SK-N-MC (cell line): ENCODE results near the gene CDX2.

Source experiments
- DNase-seq: peaks from one replicate; pipeline ENCODE4 v3.0.0-alpha.2; 2011; ENCODE audit warnings: low read depth, low spot score
- H3K27ac ChIP-seq: fragments of 200-600 bp; sonication (generic); 2 replicates; pipeline ENCODE4 v1.5.1; 2016; ENCODE audit warnings: mixed run types
- H3K36me3 ChIP-seq: fragments of 200-600 bp; sonication (generic); 2 replicates; pipeline ENCODE4 v1.6.1; 2017; ENCODE audit warnings: antibody characterized with exemption, low read length, mixed read lengths; ENCODE audit not compliant: insufficient read depth
- H3K4me3 ChIP-seq: fragments of 200-600 bp; sonication (generic); 2 replicates; pipeline ENCODE4 v1.5.1; 2016
- H3K9ac ChIP-seq: fragments of 200-600 bp; sonication (generic); 2 replicates; pipeline ENCODE4 v1.8.0; 2017; ENCODE audit warnings: mixed run types, mixed read lengths; ENCODE audit not compliant: insufficient read length
- H3K9me3 ChIP-seq: fragments of 200-600 bp; sonication (generic); 2 replicates; pipeline ENCODE4 v1.6.1; 2017; ENCODE audit warnings: low read depth, mild to moderate bottlenecking, antibody characterized with exemption, low read length, moderate library complexity, mixed read lengths
- EZH2 ChIP-seq: fragments of 200-600 bp; sonication (generic); IDR thresholded peaks from one replicate; pipeline ENCODE4 v1.6.1; 2017; ENCODE audit warnings: antibody characterized with exemption
- FOXP2 ChIP-seq: optimal IDR thresholded peaks from 2 replicates; pipeline ENCODE3; 2011; ENCODE audit warnings: mild to moderate bottlenecking, moderate library complexity; ENCODE audit not compliant: insufficient read depth; ENCODE audit errors: extremely low read length, control extremely low read depth
- POLR2AphosphoS5 ChIP-seq: IDR thresholded peaks from 2 replicates; pipeline ENCODE4 v1.6.1; 2012; ENCODE audit warnings: mild to moderate bottlenecking, low read depth, low read length, borderline replicate concordance

Gene CDX2

DNA sequence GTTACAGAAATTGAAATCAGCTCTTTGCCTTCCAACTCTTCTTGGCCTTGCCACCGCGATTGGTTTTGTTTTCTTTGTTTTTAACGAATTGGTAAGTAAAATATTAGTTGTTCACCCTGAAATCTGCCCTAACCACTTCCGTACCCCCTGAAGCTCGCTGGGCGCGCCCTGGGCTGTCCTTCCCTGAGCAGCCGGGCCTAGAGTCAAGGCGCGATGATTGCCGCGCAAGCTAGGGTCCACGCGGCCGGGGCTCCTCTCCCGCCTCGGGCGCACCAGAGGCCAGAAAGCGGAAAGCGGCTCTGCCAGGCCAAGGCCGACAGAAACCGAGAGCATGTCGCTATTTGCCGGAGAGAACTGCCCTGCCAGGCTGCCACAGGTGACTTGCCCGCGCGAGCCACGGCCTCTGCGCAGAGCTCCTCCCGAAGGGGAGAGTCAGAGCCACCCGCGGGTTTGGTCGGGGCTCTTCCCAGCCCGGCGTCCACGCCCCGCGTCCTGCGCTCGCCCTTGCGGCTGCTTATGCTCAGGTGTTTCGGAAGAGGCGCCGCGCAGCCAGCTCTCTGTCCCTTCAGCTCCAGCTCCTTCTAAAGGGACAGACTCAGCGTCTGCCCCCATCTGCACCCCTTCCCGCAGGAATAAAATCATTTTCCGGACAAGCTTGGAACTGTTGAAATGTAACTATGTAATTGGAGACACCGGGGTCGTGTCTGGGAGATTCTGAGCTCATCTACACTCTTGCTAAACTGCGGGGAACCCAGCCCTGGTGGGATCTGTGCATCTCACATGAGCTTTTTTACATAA, 6.6 kb upstream of the CDX2 start:
- H3K27ac ChIP-seq = no peak overlapping the region
- TF ChIP-seq POLR2AphosphoS5 (no peak), EZH2 (peak; percentile 81), FOXP2 (no peak)
- no peak overlapping the region for H3K4me3 ChIP-seq
- H3K9ac ChIP-seq = no peak overlapping the region
- DNase-seq = no peak
- no peaks in the 10 kb centered on the region for H3K36me3 ChIP-seq
- H3K9me3 ChIP-seq = no peaks in the 10 kb centered on the region

DNA sequence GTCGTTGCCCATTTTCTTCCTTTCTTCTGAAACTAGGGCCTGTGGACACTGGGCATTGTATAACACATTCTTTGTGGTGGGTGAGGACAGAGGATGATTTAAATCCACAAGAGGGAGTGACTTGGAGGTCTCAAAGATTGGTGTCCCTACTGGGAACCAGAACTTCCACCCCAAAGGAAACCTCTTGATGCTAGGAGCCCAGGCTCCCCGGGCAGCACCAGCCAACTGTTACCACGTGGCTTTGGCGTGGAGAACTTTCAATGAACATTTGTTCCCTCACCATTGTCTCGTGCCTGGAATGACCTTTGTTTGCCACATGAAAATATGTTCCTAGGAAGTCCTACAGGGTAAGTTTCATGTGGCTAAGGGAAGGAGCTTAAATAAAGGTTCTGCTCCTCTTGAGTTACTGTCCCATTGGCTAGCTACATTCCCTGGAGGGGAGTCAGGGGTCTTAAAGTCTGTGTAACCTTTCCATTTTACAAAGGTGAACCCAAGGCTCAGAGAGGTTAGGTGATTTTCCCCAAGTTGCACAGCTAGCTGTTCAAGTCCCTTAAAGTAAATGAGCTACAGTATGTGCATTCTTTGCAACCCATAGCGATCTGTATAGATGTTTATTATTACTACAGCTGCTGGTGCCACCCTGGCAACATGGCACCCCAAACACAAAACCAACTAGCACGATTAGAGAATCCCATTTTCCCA, 5.0 kb upstream of the CDX2 start:
- no peak overlapping the region for H3K9ac ChIP-seq
- DNase-seq = no peak

DNA sequence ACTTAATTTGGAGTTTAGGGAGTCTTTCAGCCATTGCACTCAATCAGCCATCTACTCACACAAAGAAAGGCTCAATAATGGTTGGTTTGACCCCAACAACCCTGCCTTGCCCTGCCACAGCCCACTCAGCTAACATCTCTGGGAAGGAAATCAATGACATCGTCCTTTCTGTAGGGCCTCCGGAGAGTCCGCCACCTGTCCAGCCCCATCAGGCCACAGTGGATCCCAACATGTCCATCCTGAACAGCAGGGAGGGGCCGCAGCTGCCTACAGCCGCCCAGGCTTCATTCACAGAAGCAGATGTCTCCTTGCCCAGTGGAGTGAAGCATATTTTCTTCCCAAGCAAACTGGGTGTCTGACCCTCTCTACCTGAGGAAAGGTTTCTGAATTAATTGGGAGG, 4.2 kb upstream of the CDX2 start:
- TF ChIP-seq FOXP2 = no peak
- TF ChIP-seq EZH2 = no peak
- TF ChIP-seq POLR2AphosphoS5 = no peak
- Histone ChIP-seq H3K36me3 (no peaks in the 10 kb centered on the region), H3K4me3 (no peak overlapping the region), H3K27ac (no peak overlapping the region), H3K9me3 (no peaks in the 10 kb centered on the region), H3K9ac (no peak overlapping the region)
- DNase-seq = no peak

More for the DNA sequence above, 5.0 kb upstream of the CDX2 start:
- Histone ChIP-seq H3K36me3 (no peaks in the 10 kb centered on the region), H3K4me3 (no peak overlapping the region), H3K27ac (no peak overlapping the region), H3K9me3 (no peaks in the 10 kb centered on the region)
- TF ChIP-seq POLR2AphosphoS5 (no peak), EZH2 (no peak), FOXP2 (no peak)

DNA sequence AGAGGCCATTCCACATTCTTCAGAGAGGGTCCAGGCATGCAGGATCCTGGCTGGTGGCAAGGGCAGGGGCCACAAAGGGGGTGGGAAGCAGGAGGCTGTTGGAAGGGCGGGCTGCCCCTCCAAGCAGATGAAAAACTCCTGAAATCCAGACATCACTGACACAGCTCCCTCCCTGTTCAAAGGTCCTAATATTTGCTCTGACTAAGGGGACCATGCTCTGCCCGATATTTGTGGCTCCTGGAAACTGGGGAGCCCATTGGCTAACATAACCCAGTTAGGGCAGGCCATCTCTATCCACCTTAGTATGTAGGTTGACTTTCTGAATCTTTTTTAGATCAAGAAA, 3.3 kb upstream of the CDX2 start:
- no peak for DNase-seq
- Histone ChIP-seq H3K9me3 (no peaks in the 10 kb centered on the region), H3K9ac (no peak overlapping the region), H3K4me3 (no peak overlapping the region), H3K36me3 (no peaks in the 10 kb centered on the region), H3K27ac (no peak overlapping the region)
- TF ChIP-seq FOXP2 (no peak), POLR2AphosphoS5 (no peak), EZH2 (no peak)

DNA sequence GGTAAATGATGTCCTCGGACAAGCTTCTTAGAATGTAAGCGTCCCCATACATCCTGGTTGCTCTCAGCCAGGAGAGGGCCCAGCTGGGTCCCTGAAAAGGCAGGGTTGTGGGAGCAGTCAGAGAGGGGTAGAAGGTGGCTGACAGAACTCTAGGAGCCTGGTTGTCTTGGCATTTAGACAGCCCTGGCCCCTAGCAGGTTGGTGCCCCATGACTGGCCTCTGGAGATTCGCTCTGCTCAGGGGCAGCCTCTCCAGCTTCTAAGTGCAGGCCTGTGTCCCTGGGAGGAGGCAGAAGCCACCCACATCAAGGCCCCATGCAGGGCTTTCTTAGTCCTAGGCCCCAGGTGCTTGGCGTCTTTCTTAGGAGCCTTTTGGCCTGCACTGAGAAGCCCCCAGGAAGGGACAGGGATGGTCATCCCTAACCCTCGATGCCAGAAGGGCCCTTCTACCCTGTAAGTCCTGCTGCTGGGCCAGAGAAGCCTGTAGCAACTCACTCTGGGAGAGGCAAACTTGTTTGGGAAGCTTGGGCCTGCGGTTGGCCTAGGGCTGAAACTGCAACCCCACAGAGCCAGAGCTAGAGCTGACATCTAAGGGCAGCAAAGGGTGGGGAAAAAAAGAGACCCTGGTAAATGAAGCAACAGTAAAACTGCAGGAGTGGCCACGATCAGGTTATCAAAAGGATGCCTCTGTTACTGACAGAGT, 2.8 kb upstream of the CDX2 start:
- no peak overlapping the region for H3K27ac ChIP-seq
- no peak overlapping the region for H3K4me3 ChIP-seq
- no peaks in the 10 kb centered on the region for H3K9me3 ChIP-seq
- no peak overlapping the region for H3K9ac ChIP-seq
- H3K36me3 ChIP-seq = no peaks in the 10 kb centered on the region
- DNase-seq = no peak
- no peak for TF ChIP-seq EZH2
- TF ChIP-seq POLR2AphosphoS5 = no peak
- no peak for TF ChIP-seq FOXP2

DNA sequence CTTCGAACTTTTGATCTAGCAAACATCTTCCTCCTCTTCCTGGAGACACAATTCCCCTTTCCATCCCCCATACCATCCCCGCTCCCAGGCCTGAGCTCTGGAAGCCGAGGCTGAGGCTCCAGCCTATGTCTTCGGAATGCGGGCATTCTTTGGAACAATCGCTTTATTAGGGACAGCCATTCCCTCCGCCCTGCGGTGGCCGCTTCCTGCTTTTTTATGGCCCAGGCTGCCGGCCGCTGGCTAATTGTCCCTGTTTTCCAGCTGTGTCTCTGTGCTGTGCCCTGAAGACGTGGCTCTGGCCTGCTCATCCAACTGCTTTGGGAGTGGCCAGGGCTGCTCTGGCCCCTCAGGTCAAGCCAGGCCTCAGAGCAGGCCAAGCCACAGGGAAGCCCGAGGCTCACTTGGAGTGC, 2.1 kb upstream of the CDX2 start:
- Histone ChIP-seq H3K4me3 (no peak overlapping the region), H3K27ac (no peak overlapping the region), H3K9ac (no peak overlapping the region), H3K36me3 (no peaks in the 10 kb centered on the region), H3K9me3 (no peaks in the 10 kb centered on the region)
- DNase-seq = no peak
- TF ChIP-seq FOXP2 = no peak
- no peak for TF ChIP-seq POLR2AphosphoS5
- no peak for TF ChIP-seq EZH2

DNA sequence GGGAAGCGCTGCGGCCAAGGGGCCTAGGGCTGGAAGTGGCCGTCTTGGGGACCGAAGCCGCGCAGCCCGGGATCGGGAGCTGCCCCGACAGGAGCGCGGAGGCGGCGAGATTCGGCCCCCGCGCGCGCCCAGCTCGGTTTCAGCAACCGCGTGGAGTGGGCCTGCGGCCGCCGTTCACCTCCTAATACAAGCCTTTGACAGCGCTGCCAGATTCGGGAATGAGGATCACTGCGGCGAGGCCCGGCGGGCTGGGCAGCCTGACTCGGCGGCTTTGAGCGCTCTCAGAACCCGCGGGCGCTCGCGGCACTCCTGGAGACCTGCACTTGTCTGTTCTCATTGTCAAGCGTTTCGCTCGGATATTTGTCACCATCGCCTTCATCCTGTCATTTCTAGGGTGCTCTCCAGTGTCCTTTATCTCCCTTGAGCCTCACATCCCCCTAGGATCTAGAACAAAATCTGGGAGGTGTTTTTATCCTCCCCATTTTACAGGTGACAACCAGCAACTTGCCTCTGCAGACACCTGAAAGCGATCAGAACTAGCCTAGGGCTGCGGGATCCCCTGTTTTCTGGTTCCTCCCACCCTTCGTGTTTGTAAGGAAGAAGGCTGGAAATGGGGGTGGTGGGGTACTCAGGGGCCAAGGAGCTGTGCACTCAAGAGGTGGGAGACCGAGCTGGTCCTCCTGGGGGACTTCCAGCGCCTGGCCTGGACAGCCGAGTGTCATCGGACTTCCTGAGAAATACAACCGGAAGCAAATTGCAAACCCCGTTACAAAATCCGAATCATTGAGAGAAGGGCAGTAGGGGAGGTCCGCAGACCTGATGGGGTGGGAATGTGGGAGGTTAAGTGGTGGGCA, 1.5 kb upstream of the CDX2 start:
- Histone ChIP-seq H3K27ac (no peak overlapping the region), H3K9ac (no peak overlapping the region), H3K4me3 (no peak overlapping the region), H3K9me3 (no peaks in the 10 kb centered on the region), H3K36me3 (no peaks in the 10 kb centered on the region)
- DNase-seq = no peak
- TF ChIP-seq EZH2 (peak; percentile 35), FOXP2 (no peak), POLR2AphosphoS5 (no peak)

DNA sequence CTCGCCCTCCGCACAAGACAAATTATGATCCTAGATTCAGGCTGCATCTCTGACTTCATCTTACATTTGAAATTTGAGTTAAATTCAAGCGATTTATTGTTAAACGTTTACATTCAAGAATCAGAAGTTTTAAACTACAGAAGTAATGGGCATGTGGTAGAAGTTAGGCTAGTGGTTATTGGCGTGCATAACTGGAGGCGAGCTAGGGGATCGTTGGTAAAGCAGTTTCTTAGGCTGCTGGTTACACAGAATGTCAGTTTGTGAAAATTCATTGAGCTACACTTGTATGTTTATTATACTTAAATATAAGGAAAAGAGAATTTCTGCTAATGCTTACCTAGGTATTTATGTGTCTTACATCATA, 733 bp upstream of the CDX2 start:
- no peak overlapping the region for H3K27ac ChIP-seq
- no peak overlapping the region for H3K9ac ChIP-seq
- no peak for DNase-seq

More for the DNA sequence above, 733 bp upstream of the CDX2 start:
- H3K4me3 ChIP-seq = no peak overlapping the region
- H3K9me3 ChIP-seq = no peaks in the 10 kb centered on the region
- no peak for TF ChIP-seq FOXP2
- no peak for TF ChIP-seq POLR2AphosphoS5
- TF ChIP-seq EZH2 = no peak
- no peaks in the 10 kb centered on the region for H3K36me3 ChIP-seq
